Activated T-helper 17 cell treated with anti-CD3 and anti-CD28 coated beads, Interleukin-2, amount 50 U/mL, for 72 hours (primary cell): Measurements from ENCODE around the gene TRABD2B. TPM values are rescaled to one million over a fixed set of nuclear protein-coding genes. Genes with fewer than 3 reads are reported as not detected.

Source experiments
- ATAC-seq: fragments of 150-1000 bp; cut with Tn5 transposase; replicated peaks from 2 replicates; pipeline ENCODE4 v1.10.0; 2021; ENCODE audit warnings: mild to moderate bottlenecking, moderate library complexity
- H3K27ac Mint-ChIP-seq: one replicate; pipeline ENCODE4 v1.8.0; 2022; ENCODE audit warnings: mixed read lengths
- H3K27me3 Mint-ChIP-seq: one replicate; pipeline ENCODE4 v1.8.0; 2022; ENCODE audit warnings: mixed read lengths
- H3K36me3 Mint-ChIP-seq: one replicate; pipeline ENCODE4 v1.8.0; 2022; ENCODE audit warnings: low read depth, mild to moderate bottlenecking, mixed read lengths
- H3K4me1 Mint-ChIP-seq: one replicate; pipeline ENCODE4 v1.8.0; 2022; ENCODE audit warnings: mixed read lengths
- H3K4me3 Mint-ChIP-seq: one replicate; pipeline ENCODE4 v1.8.0; 2022; ENCODE audit warnings: mild to moderate bottlenecking, mixed read lengths
- H3K9me3 Mint-ChIP-seq: one replicate; pipeline ENCODE4 v1.8.0; 2022; ENCODE audit warnings: mixed read lengths
- total RNA-seq, 2 donors: library from RNA; stranded (reverse); gene quantifications; one replicate each; pipeline ENCODE4 v1.2.3, GENCODE V29; 2022

The TRABD2B gene
- total RNA-seq, 2 donors from 2014 or later: not detected

DNA sequence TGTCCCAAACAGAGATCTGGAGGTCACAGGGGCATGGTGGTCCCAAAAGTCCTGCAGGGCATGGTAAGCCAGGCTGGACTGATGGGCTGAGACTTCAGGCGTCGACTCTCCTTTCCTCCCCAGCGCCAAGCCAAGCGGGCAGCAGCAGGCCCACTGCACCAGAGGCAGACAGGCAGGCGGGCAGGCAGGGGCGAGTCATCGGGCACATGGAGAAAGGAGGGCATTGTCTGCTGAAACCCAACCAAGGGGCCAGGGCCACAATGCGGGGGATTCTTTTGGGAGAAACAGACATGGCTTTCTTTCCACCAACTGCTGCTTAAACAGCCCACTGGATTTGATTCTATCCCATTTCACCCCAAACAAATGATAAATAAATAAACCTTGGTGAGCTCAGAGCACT, 46.2 kb downstream of the TRABD2B start:
- H3K36me3 Mint-ChIP-seq: no peaks in the 10 kb centered on the region
- no peaks in the 10 kb centered on the region for H3K9me3 Mint-ChIP-seq

GRCh38 chr1:47950471-47950870, 46.7 kb downstream of the TRABD2B start:
- H3K36me3 Mint-ChIP-seq: no peaks in the 10 kb centered on the region
- no peak overlapping the region for H3K4me3 Mint-ChIP-seq
- H3K4me1 Mint-ChIP-seq: no peaks in the 10 kb centered on the region
- H3K27me3 Mint-ChIP-seq: peaks cover 20% of the 10 kb centered on the region
- no peaks in the 10 kb centered on the region for H3K9me3 Mint-ChIP-seq
- no peak for ATAC-seq
- no peak overlapping the region for H3K27ac Mint-ChIP-seq

More for the DNA sequence above, 46.2 kb downstream of the TRABD2B start:
- peaks cover 21% of the 10 kb centered on the region for H3K27me3 Mint-ChIP-seq
- ATAC-seq: no peak
- H3K27ac Mint-ChIP-seq: no peak overlapping the region
- no peaks in the 10 kb centered on the region for H3K4me1 Mint-ChIP-seq
- H3K4me3 Mint-ChIP-seq: no peak overlapping the region

- Mint-ChIP-seq H3K27ac (no peak overlapping the region), H3K4me3 (no peak overlapping the region), H3K4me1 (no peaks in the 10 kb centered on the region), H3K36me3 (no peaks in the 10 kb centered on the region), H3K27me3 (peaks cover 15% of the 10 kb centered on the region), H3K9me3 (no peaks in the 10 kb centered on the region)
- no peak for ATAC-seq
Measured at GRCh38 chr1:47948126-47948525, 49.1 kb downstream of the TRABD2B start.

DNA sequence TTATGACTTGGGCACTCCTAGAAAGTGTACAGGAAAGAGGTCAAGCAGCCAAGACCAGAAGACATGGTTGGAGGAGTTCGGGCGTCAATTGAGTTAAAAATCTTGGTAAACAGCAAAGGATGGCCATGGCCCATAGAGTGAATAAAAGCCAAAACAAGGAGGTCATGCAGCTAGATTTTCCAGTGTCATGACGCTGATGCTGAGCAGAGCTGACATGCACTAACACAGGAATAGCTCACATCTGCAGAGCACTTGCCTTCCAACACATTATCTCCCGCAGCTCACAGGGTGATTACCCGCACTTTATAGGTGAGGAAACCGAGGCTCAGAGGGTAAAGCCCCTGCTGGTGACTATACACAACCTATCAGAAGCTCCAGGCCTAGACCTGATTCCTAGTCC, 49.7 kb downstream of the TRABD2B start:
- Mint-ChIP-seq H3K9me3 (no peaks in the 10 kb centered on the region), H3K27me3 (peaks cover 15% of the 10 kb centered on the region), H3K4me1 (no peaks in the 10 kb centered on the region), H3K27ac (no peak overlapping the region), H3K36me3 (no peaks in the 10 kb centered on the region), H3K4me3 (no peak overlapping the region)
- ATAC-seq: no peak

DNA sequence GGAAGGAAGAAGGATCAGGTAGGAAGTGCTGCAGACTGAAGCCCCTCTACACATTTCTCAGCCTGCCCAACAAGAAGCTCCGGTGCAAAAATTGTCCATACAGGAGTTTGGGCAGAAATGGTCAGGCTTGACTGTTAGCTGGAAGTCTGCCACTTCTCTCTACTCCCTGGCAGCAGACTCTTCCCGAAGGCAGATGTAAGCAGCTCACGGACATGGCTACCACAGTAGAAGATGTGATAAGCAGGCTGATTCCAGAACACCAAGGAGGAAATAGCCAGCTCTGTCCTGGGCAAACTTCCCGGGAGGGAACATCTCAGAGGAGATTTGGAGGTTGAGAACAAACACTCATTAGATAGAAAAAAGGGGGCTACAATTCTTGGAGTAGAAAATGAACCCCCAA, 52.6 kb downstream of the TRABD2B start:
- no peaks in the 10 kb centered on the region for H3K36me3 Mint-ChIP-seq
- ATAC-seq: no peak
- H3K9me3 Mint-ChIP-seq: no peaks in the 10 kb centered on the region
- H3K27ac Mint-ChIP-seq: no peak overlapping the region
- H3K4me1 Mint-ChIP-seq: no peaks in the 10 kb centered on the region
- no peak overlapping the region for H3K4me3 Mint-ChIP-seq
- H3K27me3 Mint-ChIP-seq: peaks cover 15% of the 10 kb centered on the region

DNA sequence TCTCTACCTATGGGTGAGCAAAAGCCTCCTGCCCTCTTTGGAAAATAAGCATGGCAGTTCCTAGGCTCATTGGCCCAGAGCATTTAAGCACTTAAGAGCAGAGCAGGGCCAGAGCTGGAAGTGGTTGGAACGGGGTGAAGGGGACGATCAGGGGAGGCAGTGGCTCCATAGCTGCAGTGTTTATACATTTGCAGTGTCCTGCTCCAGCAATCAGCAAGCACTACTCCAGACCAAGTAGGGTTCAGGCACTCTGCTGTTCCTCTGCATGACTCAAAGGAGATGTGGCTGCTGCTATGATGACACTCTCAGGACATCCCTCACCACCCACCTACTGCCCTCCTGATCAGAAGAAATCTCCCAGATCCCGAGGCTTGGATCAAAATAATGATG, 55.0 kb downstream of the TRABD2B start:
- peaks cover 20% of the 10 kb centered on the region for H3K27me3 Mint-ChIP-seq
- no peak overlapping the region for H3K4me3 Mint-ChIP-seq

DNA sequence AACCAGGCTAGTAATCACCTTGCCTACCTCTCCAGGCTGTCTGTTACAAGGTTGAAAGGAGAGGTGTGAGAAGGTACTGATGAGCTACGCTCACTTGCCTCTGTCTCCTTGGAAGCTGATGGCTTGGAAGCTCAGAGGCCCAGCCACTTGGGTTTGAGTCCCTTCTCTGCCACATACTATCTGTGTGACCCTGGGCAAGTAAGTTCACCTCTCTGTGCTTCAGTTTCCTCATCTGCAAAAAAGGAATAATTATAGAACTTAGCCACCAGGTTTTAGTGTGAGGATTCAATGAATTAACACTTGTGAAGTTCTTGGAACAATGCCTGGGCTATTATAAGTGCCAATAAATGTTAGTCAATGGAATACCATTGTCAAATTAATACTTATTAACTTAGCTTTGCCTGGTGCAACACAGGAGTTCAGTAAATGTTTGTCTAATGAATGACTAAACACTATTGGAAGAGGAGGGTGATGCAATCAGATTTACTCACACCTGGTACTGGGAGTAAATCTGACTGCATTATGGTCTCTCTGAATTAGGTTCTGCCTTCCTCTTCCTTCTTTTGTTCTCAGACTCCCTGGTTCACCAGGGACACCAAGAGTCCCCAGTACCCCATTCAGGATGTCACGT, 55.5 kb downstream of the TRABD2B start:
- ATAC-seq: no peak
- no peak overlapping the region for H3K4me3 Mint-ChIP-seq
- H3K27me3 Mint-ChIP-seq: peaks cover 20% of the 10 kb centered on the region
- no peaks in the 10 kb centered on the region for H3K4me1 Mint-ChIP-seq
- H3K9me3 Mint-ChIP-seq: no peaks in the 10 kb centered on the region
- H3K27ac Mint-ChIP-seq: no peak overlapping the region
- H3K36me3 Mint-ChIP-seq: no peaks in the 10 kb centered on the region

More for the DNA sequence above, 55.0 kb downstream of the TRABD2B start:
- no peak overlapping the region for H3K27ac Mint-ChIP-seq
- no peaks in the 10 kb centered on the region for H3K4me1 Mint-ChIP-seq
- no peaks in the 10 kb centered on the region for H3K9me3 Mint-ChIP-seq
- H3K36me3 Mint-ChIP-seq: no peaks in the 10 kb centered on the region
- ATAC-seq: no peak

GRCh38 chr1:47940779-47941178, 56.4 kb downstream of the TRABD2B start:
- no peaks in the 10 kb centered on the region for H3K9me3 Mint-ChIP-seq
- H3K27me3 Mint-ChIP-seq: peaks cover 20% of the 10 kb centered on the region
- no peak overlapping the region for H3K27ac Mint-ChIP-seq
- no peak for ATAC-seq
- no peak overlapping the region for H3K4me3 Mint-ChIP-seq
- H3K36me3 Mint-ChIP-seq: no peaks in the 10 kb centered on the region
- H3K4me1 Mint-ChIP-seq: no peaks in the 10 kb centered on the region

- H3K36me3 Mint-ChIP-seq: no peaks in the 10 kb centered on the region
- H3K4me1 Mint-ChIP-seq: no peaks in the 10 kb centered on the region
- H3K27ac Mint-ChIP-seq: no peak overlapping the region
- H3K4me3 Mint-ChIP-seq: no peak overlapping the region
- peaks cover 20% of the 10 kb centered on the region for H3K27me3 Mint-ChIP-seq
- no peak for ATAC-seq
- no peaks in the 10 kb centered on the region for H3K9me3 Mint-ChIP-seq
Measured at GRCh38 chr1:47940326-47940725, 56.9 kb downstream of the TRABD2B start.

DNA sequence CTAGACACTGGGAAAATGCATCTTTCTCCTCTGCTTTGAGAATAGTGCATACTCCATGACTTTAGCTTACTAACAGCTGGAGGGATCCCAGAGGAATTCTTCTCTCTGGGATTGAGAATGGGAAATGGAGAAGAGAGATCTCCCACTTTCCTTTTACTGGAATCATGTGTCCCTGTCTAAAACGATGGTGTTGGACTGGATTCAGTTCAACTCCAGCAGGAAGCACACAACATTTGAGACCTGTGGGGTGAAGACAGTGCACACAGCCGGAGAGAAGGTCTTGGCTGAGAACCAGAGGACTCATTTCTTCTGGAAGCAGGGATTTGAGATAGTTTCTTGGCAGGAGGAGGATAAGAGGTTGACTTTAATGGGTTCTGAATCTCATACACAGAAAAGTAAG, 58.7 kb downstream of the TRABD2B start:
- Mint-ChIP-seq H3K27me3 (peaks cover 17% of the 10 kb centered on the region), H3K4me1 (no peaks in the 10 kb centered on the region), H3K4me3 (no peak overlapping the region), H3K9me3 (no peaks in the 10 kb centered on the region), H3K27ac (no peak overlapping the region), H3K36me3 (no peaks in the 10 kb centered on the region)
- ATAC-seq: no peak

GRCh38 chr1:47937586-47938254, 59.5 kb downstream of the TRABD2B start:
- H3K4me1 Mint-ChIP-seq: no peaks in the 10 kb centered on the region
- H3K4me3 Mint-ChIP-seq: no peak overlapping the region
- H3K9me3 Mint-ChIP-seq: no peaks in the 10 kb centered on the region
- H3K27ac Mint-ChIP-seq: no peak overlapping the region
- ATAC-seq: no peak
- peaks cover 20% of the 10 kb centered on the region for H3K27me3 Mint-ChIP-seq
- no peaks in the 10 kb centered on the region for H3K36me3 Mint-ChIP-seq

DNA sequence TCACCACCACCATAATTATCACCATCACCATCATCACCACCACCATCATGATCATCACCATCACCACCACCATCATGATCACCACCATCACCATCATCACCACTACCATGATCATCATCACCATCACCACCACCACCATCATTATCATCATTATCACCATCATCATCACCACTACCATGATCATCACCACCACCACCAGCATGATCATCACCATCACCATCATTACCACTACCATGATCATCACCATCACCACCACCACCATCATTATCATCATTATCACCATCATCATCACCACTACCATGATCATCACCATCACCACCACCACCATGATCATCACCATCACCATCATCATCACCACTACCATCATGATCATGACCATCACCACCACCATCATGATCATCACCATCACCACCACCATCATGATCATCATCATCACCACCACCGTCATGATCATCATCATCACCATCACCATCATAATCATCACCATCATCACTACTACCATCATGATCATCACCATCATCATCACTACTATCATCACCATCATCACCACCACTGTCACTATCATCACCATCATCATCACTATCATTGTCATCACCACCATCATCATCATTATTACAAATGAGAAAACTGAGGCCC, 60.2 kb downstream of the TRABD2B start:
- no peaks in the 10 kb centered on the region for H3K4me1 Mint-ChIP-seq
- no peak overlapping the region for H3K27ac Mint-ChIP-seq
- no peaks in the 10 kb centered on the region for H3K9me3 Mint-ChIP-seq
- ATAC-seq: no peak
- no peaks in the 10 kb centered on the region for H3K36me3 Mint-ChIP-seq
- H3K4me3 Mint-ChIP-seq: no peak overlapping the region
- H3K27me3 Mint-ChIP-seq: peaks cover 24% of the 10 kb centered on the region

- H3K9me3 Mint-ChIP-seq: no peaks in the 10 kb centered on the region
- no peak overlapping the region for H3K27ac Mint-ChIP-seq
- H3K27me3 Mint-ChIP-seq: peaks cover 20% of the 10 kb centered on the region
- ATAC-seq: no peak
- H3K36me3 Mint-ChIP-seq: no peaks in the 10 kb centered on the region
- no peaks in the 10 kb centered on the region for H3K4me1 Mint-ChIP-seq
- no peak overlapping the region for H3K4me3 Mint-ChIP-seq
Measured at GRCh38 chr1:47935856-47936255, 61.3 kb downstream of the TRABD2B start.

- peaks cover 20% of the 10 kb centered on the region for H3K27me3 Mint-ChIP-seq
- no peaks in the 10 kb centered on the region for H3K4me1 Mint-ChIP-seq
- H3K27ac Mint-ChIP-seq: no peak overlapping the region
- no peak overlapping the region for H3K4me3 Mint-ChIP-seq
- H3K9me3 Mint-ChIP-seq: no peaks in the 10 kb centered on the region
- no peaks in the 10 kb centered on the region for H3K36me3 Mint-ChIP-seq
- no peak for ATAC-seq
Measured at GRCh38 chr1:47935163-47935562, 62.0 kb downstream of the TRABD2B start.

GRCh38 chr1:47934243-47934805, 62.9 kb downstream of the TRABD2B start:
- Mint-ChIP-seq H3K36me3 (no peaks in the 10 kb centered on the region), H3K9me3 (no peaks in the 10 kb centered on the region), H3K27ac (no peak overlapping the region), H3K4me1 (no peaks in the 10 kb centered on the region), H3K4me3 (no peak overlapping the region), H3K27me3 (peaks cover 21% of the 10 kb centered on the region)
- ATAC-seq: no peak
